CD4-positive, alpha-beta T cell (primary cell): Measurements from ENCODE around the gene TUT1. TPM values are rescaled to one million over a fixed set of nuclear protein-coding genes. Genes with fewer than 3 reads are reported as not detected.

Source experiments
- ATAC-seq: fragments of 200-7000 bp; cut with Tn5 transposase; one replicate; pipeline ENCODE4 v1.10.0; 2022; ENCODE audit warnings: mild to moderate bottlenecking; ENCODE audit not compliant: poor library complexity
- CTCF ChIA-PET: fragments of 350-600 bp; sonication (Branson Sonifier 250); formaldehyde crosslinking; loops from one replicate; lab custom pipeline; 2021; ENCODE audit warnings: antibody characterized with exemption, inconsistent platforms; lab: Charles Lee
- POLR2A ChIA-PET: fragments of 350-600 bp; sonication (Branson Sonifier 250); formaldehyde crosslinking; loops from one replicate; lab custom pipeline; 2021; ENCODE audit warnings: antibody characterized with exemption, inconsistent platforms; lab: Charles Lee
- DNase-seq, 14 experiments: peaks; one replicate each; pipeline ENCODE4 v3.0.0-alpha.2; 2013 to 2020; ENCODE audit warnings: mixed read lengths in 2 of 14
- H3K27ac ChIP-seq, 2 donors: one replicate each; pipeline versions ENCODE4 v1.5.1 to v1.7.0; 2013; ENCODE audit warnings: low read length in 2 of 2, low read depth in 1 of 2, mild to moderate bottlenecking in 1 of 2
- H3K27me3 ChIP-seq, 2 experiments: 1 replicate in 1 of 2; 2 replicates in 1 of 2; pipeline versions ENCODE4 v1.6.1 to v1.7.0; 2013; ENCODE audit warnings: low read length in 2 of 2, control low read depth in 1 of 2, mild to moderate bottlenecking in 1 of 2, moderate library complexity in 1 of 2; ENCODE audit not compliant: insufficient read depth in 2 of 2, control insufficient read depth in 1 of 2
- H3K36me3 ChIP-seq: one replicate; pipeline ENCODE4 v1.6.1; 2013; ENCODE audit warnings: low read length, control low read depth; ENCODE audit not compliant: insufficient read depth
- H3K4me1 ChIP-seq: one replicate; pipeline ENCODE4 v1.6.1; 2013; ENCODE audit warnings: low read length, control low read depth; ENCODE audit not compliant: insufficient read depth
- H3K4me3 ChIP-seq: one replicate; pipeline ENCODE4 v1.5.1; 2013; ENCODE audit warnings: mild to moderate bottlenecking, low read length, moderate library complexity
- H3K9me3 ChIP-seq, 2 experiments: 1 replicate in 1 of 2; 2 replicates in 1 of 2; pipeline versions ENCODE4 v1.6.1 to v1.7.0; 2013; ENCODE audit warnings: low read length in 2 of 2, mild to moderate bottlenecking in 2 of 2, control low read depth in 1 of 2, moderate library complexity in 1 of 2; ENCODE audit not compliant: control insufficient read depth in 1 of 2, insufficient read depth in 1 of 2
- H3K27ac Mint-ChIP-seq: one replicate; pipeline ENCODE4 v1.8.0; 2020; ENCODE audit warnings: mixed read lengths
- H3K27me3 Mint-ChIP-seq: one replicate; pipeline ENCODE4 v1.8.0; 2021; ENCODE audit warnings: mixed read lengths
- H3K36me3 Mint-ChIP-seq: one replicate; pipeline ENCODE4 v1.8.0; 2021; ENCODE audit warnings: low read depth, mixed read lengths
- H3K4me1 Mint-ChIP-seq: one replicate; pipeline ENCODE4 v1.8.0; 2021; ENCODE audit warnings: low read depth, mixed read lengths
- H3K4me3 Mint-ChIP-seq: one replicate; pipeline ENCODE4 v1.8.0; 2020; ENCODE audit warnings: mild to moderate bottlenecking, mixed read lengths
- H3K9me3 Mint-ChIP-seq: one replicate; pipeline ENCODE4 v1.8.0; 2020; ENCODE audit warnings: mixed read lengths
- CTCF ChIP-seq: fragments of 200-600 bp; IDR thresholded peaks from one replicate; pipeline ENCODE4 v1.8.0; 2022; ENCODE audit warnings: antibody characterized with exemption, mild to moderate bottlenecking
- intact Hi-C, 2 experiments: fragments of 100-400 bp; cut with DNase I in 1 of 2; cut with micrococcal nuclease in 1 of 2; formaldehyde crosslinking; loops; one replicate each; pipeline versions ENCODE4 v1.15.1 to v1.9.0; 2023 to 2025; cut with DNase I, micrococcal nuclease
- total RNA-seq, 174 experiments: library from RNA in 2 of 174; stranded (reverse) in 2 of 174; gene quantifications; one replicate each; pipeline ENCODE4 v1.2.3 and lab custom pipeline; 2021 to 2026

TUT1 gene
- total RNA-seq, 2 experiments from 2014 or later: 25.5 to 26.2 TPM

GRCh38 chr11:62578541-62578940, 12.8 kb downstream of the TUT1 start:
- no peaks in the 10 kb centered on the region for H3K27me3 Mint-ChIP-seq
- Histone ChIP-seq H3K4me1 (peaks cover 17% of the 10 kb centered on the region), H3K36me3 (peaks cover 54% of the 10 kb centered on the region), H3K27me3 (no peaks in the 10 kb centered on the region), H3K4me3 (no peak overlapping the region), H3K9me3 (no peaks in the 10 kb centered on the region), H3K27ac (no peak overlapping the region)
- no peaks in the 10 kb centered on the region for H3K9me3 Mint-ChIP-seq
- no peak for TF ChIP-seq CTCF
- intact Hi-C loops: no loop called here
- ATAC-seq (no peak), DNase-seq (no peak)
- CTCF ChIA-PET: no interaction called here
- H3K27ac Mint-ChIP-seq: no peak overlapping the region
- H3K4me3 Mint-ChIP-seq: no peak overlapping the region
- H3K36me3 Mint-ChIP-seq: peaks cover 75% of the 10 kb centered on the region
- H3K4me1 Mint-ChIP-seq: peaks cover 17% of the 10 kb centered on the region
- POLR2A ChIA-PET: interaction anchor here (0.6 to 1.5 kb wide), 2 partner anchors 8 to 13 kb away, joined by 6 to 7 read pairs; partner anchors contain the start of gene TUT1

- Mint-ChIP-seq H3K4me1 (peaks cover 29% of the 10 kb centered on the region), H3K27me3 (no peaks in the 10 kb centered on the region)
- no peak for ATAC-seq
These were observed 14.1 kb downstream of the TUT1 start for GRCh38 chr11:62577046-62577714.

GRCh38 chr11:62575837-62576236, 15.5 kb downstream of the TUT1 start:
- ChIA-PET CTCF (no interaction called here), POLR2A (interaction anchor here (2.3 to 5.8 kb wide), 4 partner anchors 16 to 265 kb away, joined by 13 to 127 read pairs (median 28); partner anchors contain the start of genes C11orf98, CSKMT, GANAB and TUT1)
- H3K36me3 ChIP-seq: peaks cover 56% of the 10 kb centered on the region
- no peaks in the 10 kb centered on the region for H3K27me3 Mint-ChIP-seq
- peaks cover 80% of the 10 kb centered on the region for H3K36me3 Mint-ChIP-seq
- H3K27ac ChIP-seq: no peak overlapping the region
- peaks cover 36% of the 10 kb centered on the region for H3K4me1 ChIP-seq
- H3K9me3 ChIP-seq: no peaks in the 10 kb centered on the region
- intact Hi-C loops: loop anchor here in 1 of 2 experiments (2.0 kb wide), 1 partner anchor 15 kb away; the partner anchor contains the start of gene TUT1
- ATAC-seq: no peak
- H3K27me3 ChIP-seq: no peaks in the 10 kb centered on the region
- TF ChIP-seq CTCF: no peak
- no peak for DNase-seq
- H3K4me3 Mint-ChIP-seq: peak overlapping the region; percentile 77
- H3K9me3 Mint-ChIP-seq: no peaks in the 10 kb centered on the region
- peaks cover 43% of the 10 kb centered on the region for H3K4me1 Mint-ChIP-seq
- no peak overlapping the region for H3K4me3 ChIP-seq
- peak overlapping the region; percentile 31 for H3K27ac Mint-ChIP-seq

More at GRCh38 chr11:62577046-62577714, 14.1 kb downstream of the TUT1 start:
- Histone ChIP-seq H3K9me3 (no peaks in the 10 kb centered on the region), H3K27me3 (no peaks in the 10 kb centered on the region), H3K4me1 (peaks cover 30% of the 10 kb centered on the region), H3K27ac (no peak overlapping the region), H3K36me3 (peaks cover 53% of the 10 kb centered on the region), H3K4me3 (no peak overlapping the region)
- H3K36me3 Mint-ChIP-seq: peaks cover 76% of the 10 kb centered on the region
- TF ChIP-seq CTCF: no peak
- H3K4me3 Mint-ChIP-seq: no peak overlapping the region
- no peak for DNase-seq
- no peaks in the 10 kb centered on the region for H3K9me3 Mint-ChIP-seq
- POLR2A ChIA-PET: interaction anchor here (5.8 kb wide), 1 partner anchor 15 kb away, joined by 127 read pairs; the partner anchor contains the start of gene TUT1
- CTCF ChIA-PET: interaction anchor here (1.0 kb wide), 1 partner anchor 152 kb away, joined by 3 read pairs; no protein-coding TSS in a partner anchor
- no peak overlapping the region for H3K27ac Mint-ChIP-seq
- intact Hi-C loops: no loop called here
